K562 (cell line): ENCODE results near the gene SPTBN4. TPM values are rescaled to one million over a fixed set of nuclear protein-coding genes. Genes with fewer than 3 reads are reported as not detected.
A peak's percentile ranks its signal among the peaks of the same experiment; 100 is the strongest.

Experiments used
- ARID4B ChIP-seq: sonication (generic); formaldehyde crosslinking; IDR thresholded peaks from 2 replicates; pipeline ENCODE4 v1.8.0; 2022; ENCODE audit warnings: mild to moderate bottlenecking, missing genetic modification reagents
- BCLAF1 ChIP-seq, 2 experiments: fragments of 450-650 bp in 1 of 2; IDR thresholded peaks; 2 replicates each; pipeline ENCODE4 v1.6.1; 2011 to 2017; ENCODE audit warnings: low read depth in 2 of 2, antibody characterized with exemption in 1 of 2, borderline replicate concordance in 1 of 2, low read length in 1 of 2, mild to moderate bottlenecking in 1 of 2, mixed read lengths in 1 of 2; ENCODE audit not compliant: control insufficient read depth in 1 of 2
- CTCFL ChIP-seq: IDR thresholded peaks from 2 replicates; pipeline ENCODE4 v1.6.1; 2011; ENCODE audit warnings: borderline replicate concordance, low read depth, mild to moderate bottlenecking, moderate library complexity, low read length; ENCODE audit not compliant: insufficient read depth, poor library complexity, severe bottlenecking
- MIER1 ChIP-seq: fragments of 450-650 bp; IDR thresholded peaks from 2 replicates; pipeline ENCODE4 v1.6.1; 2016; ENCODE audit warnings: antibody characterized with exemption, mild to moderate bottlenecking, low read depth
- MYBL2 ChIP-seq, 2 experiments: fragments of 450-650 bp in 1 of 2; sonication (generic) in 1 of 2; formaldehyde crosslinking in 1 of 2; IDR thresholded peaks; 2 replicates each; pipeline versions ENCODE4 v1.6.1 to v1.8.1; 2017 to 2022; ENCODE audit warnings: borderline replicate concordance in 1 of 2, inconsistent platforms in 1 of 2, low read depth in 1 of 2, mild to moderate bottlenecking in 1 of 2, missing genetic modification reagents in 1 of 2, moderate library complexity in 1 of 2
- NCOA4 ChIP-seq: fragments of 450-650 bp; IDR thresholded peaks from 2 replicates; pipeline ENCODE4 v1.6.1; 2018; ENCODE audit warnings: mild to moderate bottlenecking; ENCODE audit not compliant: partially characterized antibody
- NR2F6 ChIP-seq: fragments of 450-650 bp; formaldehyde crosslinking; IDR thresholded peaks from 2 replicates; pipeline ENCODE4 v1.4.0; 2020; ENCODE audit warnings: mild to moderate bottlenecking
- SMARCB1 ChIP-seq: IDR thresholded peaks from 2 replicates; pipeline ENCODE4 v1.6.1; 2011; ENCODE audit warnings: improper control_type of control experiment, low read depth; ENCODE audit not compliant: insufficient read length
- SNIP1 ChIP-seq: fragments of 450-650 bp; IDR thresholded peaks from 2 replicates; pipeline ENCODE4 v1.7.1; 2017; ENCODE audit warnings: low read depth, mild to moderate bottlenecking
- STAT5A ChIP-seq: IDR thresholded peaks from 2 replicates; pipeline ENCODE4 v1.6.1; 2012; ENCODE audit warnings: low read length, inconsistent platforms, borderline replicate concordance
- TAL1 ChIP-seq: fragments of 450-650 bp; IDR thresholded peaks from 2 replicates; pipeline ENCODE4 v1.6.1; 2016; ENCODE audit warnings: mild to moderate bottlenecking
- ZBED1 ChIP-seq: IDR thresholded peaks from 2 replicates; pipeline ENCODE4 v1.6.1; 2014
- ZNF445 ChIP-seq: fragments of 250-450 bp; sonication (Bioruptor Pico); IDR thresholded peaks from 2 replicates; pipeline ENCODE4 v1.4.0; 2020; ENCODE audit warnings: low read depth, mild to moderate bottlenecking, moderate library complexity
- ZNF76 ChIP-seq: fragments of 250-450 bp; sonication (Bioruptor Pico); IDR thresholded peaks from 2 replicates; pipeline ENCODE4 v1.4.0; 2020; ENCODE audit warnings: mild to moderate bottlenecking, moderate library complexity, borderline replicate concordance
- polyA plus RNA-seq, 8 experiments: library from polyadenylated mRNA; depleted of rRNA in 4 of 8; stranded (reverse) in 5 of 8; unstranded in 3 of 8; fragments of >200 nt; fragmentation: Nextera tagmentation in 2 of 8; fragmentation: Illumina TruSeq in 1 of 8; extraction: Ambion mirVana in 2 of 8; extraction: Trizol in 1 of 8; gene quantifications; 2 replicates each; pipeline versions ENCODE4 v1.2.1 to v1.2.3, GENCODE V29; 2011 to 2014; ENCODE audit warnings: inconsistent platforms in 1 of 8, missing spikeins in 1 of 8
- total RNA-seq, 7 experiments: library from RNA; depleted of rRNA in 6 of 7; stranded (reverse); fragments of >200 nt in 6 of 7; fragmentation: Illumina TruSeq in 2 of 7; extraction: Trizol in 2 of 7; gene quantifications; 2 replicates each; pipeline versions ENCODE4 v1.2.1 to v1.2.3, GENCODE V29; 2011 to 2021; ENCODE audit warnings: low replicate concordance in 1 of 7

Gene SPTBN4
- total and polyA plus RNA-seq, 9 of the 15 experiments (the other 6 are each of a cell fraction or from before 2014, with no cell fraction given): 0.01 to 1.5 (median 0.86) TPM

GRCh38 chr19:40576585-40577451, 110.0 kb downstream of the SPTBN4 start, which contains the start of gene SHKBP1 (continued):
- no peak for TF ChIP-seq NR2F6
- no peak for TF ChIP-seq MIER1
- no peak for TF ChIP-seq TAL1
- no peak for TF ChIP-seq MYBL2 (IDR thresholded peaks at IDR 0.05; ENCODE audit: low read depth)
- TF ChIP-seq MYBL2 (CRISPR knock-in tag; IDR thresholded peaks at IDR 0.05; ENCODE audit: borderline replicate concordance): no peak
- TF ChIP-seq STAT5A: no peak
- no peak for TF ChIP-seq NCOA4
- no peak for TF ChIP-seq CTCFL
- TF ChIP-seq BCLAF1 (IDR thresholded peaks at IDR 0.05; ENCODE audit: borderline replicate concordance in 1 of 2, control insufficient read depth in 1 of 2, low read depth in 2 of 2, low read length in 1 of 2): no peak
- no peak for TF ChIP-seq ZNF76 (CRISPR knock-in tag)
- TF ChIP-seq SNIP1: peak; percentile 66
- TF ChIP-seq ARID4B (CRISPR knock-in tag): no peak; the same call in 1 of the 2 replicates
- no peak for TF ChIP-seq SMARCB1
- TF ChIP-seq ZNF445 (CRISPR knock-in tag): no peak
- TF ChIP-seq ZBED1: no peak
